ENCODE measurements around the gene ERBB4.

Gene ERBB4

GRCh38 chr2:211990335-211990734, 548.3 kb downstream of the ERBB4 start:
- DNase-seq = no peak

- no peak for DNase-seq
Observed at GRCh38 chr2:211986313-211986712, 552.3 kb downstream of the ERBB4 start.

- no peak for DNase-seq
Observed at GRCh38 chr2:211985393-211985792, 553.2 kb downstream of the ERBB4 start.

- no peak for DNase-seq
Observed at GRCh38 chr2:211982162-211982561, 556.4 kb downstream of the ERBB4 start.

GRCh38 chr2:211981451-211981850, 557.2 kb downstream of the ERBB4 start:
- no peak for DNase-seq

GRCh38 chr2:211976076-211976475, 562.5 kb downstream of the ERBB4 start:
- no peak for DNase-seq

GRCh38 chr2:211967234-211967633, 571.4 kb downstream of the ERBB4 start:
- DNase-seq = no peak

GRCh38 chr2:211963969-211964368, 574.6 kb downstream of the ERBB4 start:
- no peak for DNase-seq

- DNase-seq = no peak
Observed at GRCh38 chr2:211957799-211958198, 580.8 kb downstream of the ERBB4 start.

- no peak for DNase-seq
Observed at GRCh38 chr2:211955648-211956047, 583.0 kb downstream of the ERBB4 start.

GRCh38 chr2:211948932-211949331, 589.7 kb downstream of the ERBB4 start:
- no peak for DNase-seq

GRCh38 chr2:211946960-211947359, 591.6 kb downstream of the ERBB4 start:
- no peak for DNase-seq

GRCh38 chr2:211944572-211944971, 594.0 kb downstream of the ERBB4 start:
- no peak for DNase-seq

GRCh38 chr2:211942153-211942552, 596.4 kb downstream of the ERBB4 start:
- no peak for DNase-seq

GRCh38 chr2:211941216-211941747, 597.3 kb downstream of the ERBB4 start:
- no peak for DNase-seq

GRCh38 chr2:211939177-211939576, 599.4 kb downstream of the ERBB4 start:
- no peak for DNase-seq

GRCh38 chr2:211934811-211935210, 603.8 kb downstream of the ERBB4 start:
- no peak for DNase-seq

- DNase-seq = no peak
Observed at GRCh38 chr2:211931314-211931713, 607.3 kb downstream of the ERBB4 start.

GRCh38 chr2:211930331-211930730, 608.3 kb downstream of the ERBB4 start:
- DNase-seq = no peak

- DNase-seq = no peak
Observed at GRCh38 chr2:211928201-211928600, 610.4 kb downstream of the ERBB4 start.

- no peak for DNase-seq
Observed at GRCh38 chr2:211923019-211923418, 615.6 kb downstream of the ERBB4 start.

GRCh38 chr2:211903961-211904360, 634.6 kb downstream of the ERBB4 start:
- DNase-seq = no peak

GRCh38 chr2:211901226-211901846, 637.3 kb downstream of the ERBB4 start:
- DNase-seq = no peak

GRCh38 chr2:211900518-211900917, 638.1 kb downstream of the ERBB4 start:
- no peak for DNase-seq

- DNase-seq = no peak
Observed at GRCh38 chr2:211900000-211900399, 638.6 kb downstream of the ERBB4 start.
